Hematopoietic multipotent progenitor cell treated with erythropoietin and hydrocortisone succinate and interleukin-3 and kit ligand, for 15 days (in vitro differentiated cells): ENCODE results near the gene MYCL.

Experiments
- DNase-seq: peaks from one replicate; pipeline ENCODE4 v3.0.0-alpha.2; 2015; ENCODE audit warnings: low spot score

MYCL gene

GRCh38 chr1:39901714-39902459, at the start of gene MYCL:
Gene MYCL (minus strand): TSS chr1:39901917. CDS start chr1:39901434, 483 bp downstream.
- DNase-seq = peak; percentile 35

GRCh38 chr1:39949891-39950290, 48.2 kb upstream of the MYCL start:
- DNase-seq = no peak

GRCh38 chr1:39947260-39947659, 45.5 kb upstream of the MYCL start:
- no peak for DNase-seq

- DNase-seq = no peak
These were observed 44.5 kb upstream of the MYCL start for GRCh38 chr1:39946216-39946615.

GRCh38 chr1:39944410-39945112, 42.8 kb upstream of the MYCL start:
- no peak for DNase-seq

GRCh38 chr1:39943471-39944290, 42.0 kb upstream of the MYCL start:
- DNase-seq = no peak

- no peak for DNase-seq
These were observed 39.5 kb upstream of the MYCL start for GRCh38 chr1:39940980-39941871.

- no peak for DNase-seq
These were observed 38.5 kb upstream of the MYCL start for GRCh38 chr1:39940253-39940652.

GRCh38 chr1:39938856-39939255, 37.1 kb upstream of the MYCL start:
- DNase-seq = no peak

- no peak for DNase-seq
These were observed 35.2 kb upstream of the MYCL start for GRCh38 chr1:39936724-39937491.

GRCh38 chr1:39933956-39934941, 32.5 kb upstream of the MYCL start:
- DNase-seq = no peak

- DNase-seq = no peak
These were observed 27.3 kb upstream of the MYCL start for GRCh38 chr1:39928809-39929587.

- no peak for DNase-seq
These were observed 25.8 kb upstream of the MYCL start for GRCh38 chr1:39927538-39927937.

GRCh38 chr1:39926820-39927219, 25.1 kb upstream of the MYCL start:
- no peak for DNase-seq

GRCh38 chr1:39926343-39926793, 24.7 kb upstream of the MYCL start:
- no peak for DNase-seq

- DNase-seq = no peak
These were observed 24.1 kb upstream of the MYCL start for GRCh38 chr1:39925721-39926342.

GRCh38 chr1:39922251-39922688, 20.6 kb upstream of the MYCL start:
- DNase-seq = no peak

GRCh38 chr1:39919545-39919944, 17.8 kb upstream of the MYCL start:
- DNase-seq = peak; percentile 41
